Epithelial cell of esophagus (primary cell): ENCODE results near the gene CD93.

Source experiments
- DNase-seq: peaks from one replicate; pipeline ENCODE4 v3.0.0; 2010; ENCODE audit warnings: low read depth
- H3K4me3 ChIP-seq: 2 replicates; pipeline ENCODE4 v1.5.1; 2011; ENCODE audit warnings: mild to moderate bottlenecking, low read length, control low read depth
- TF ChIP-seq, protein P1 (sequence below): IDR thresholded peaks from 2 replicates; pipeline ENCODE4 v1.5.1; 2011; ENCODE audit warnings: low read depth, mild to moderate bottlenecking, low read length, control low read depth, inconsistent platforms; ENCODE audit not compliant: insufficient read depth; ENCODE audit errors: missing control alignments

CD93 gene

DNA sequence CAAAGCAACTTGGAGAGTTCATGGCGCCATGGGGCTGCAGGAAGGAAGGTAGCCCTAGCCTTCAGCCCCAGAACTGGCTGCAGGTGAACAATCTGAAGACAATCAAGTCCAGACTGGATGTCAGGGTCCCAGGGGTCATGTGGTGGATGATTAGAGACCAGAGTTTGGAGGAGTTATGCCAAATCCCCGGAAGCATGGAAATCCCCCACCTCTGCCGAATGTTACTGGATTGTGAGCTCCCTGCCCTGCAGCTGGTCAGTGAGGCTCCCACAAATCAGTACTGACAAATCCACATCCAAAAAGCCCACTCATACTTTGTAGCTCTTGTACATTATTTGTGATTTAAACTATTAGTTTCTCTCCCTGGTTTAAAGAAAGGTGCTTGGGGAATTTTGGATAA, 21.3 kb upstream of the CD93 start:
- TF ChIP-seq, protein P1, sequence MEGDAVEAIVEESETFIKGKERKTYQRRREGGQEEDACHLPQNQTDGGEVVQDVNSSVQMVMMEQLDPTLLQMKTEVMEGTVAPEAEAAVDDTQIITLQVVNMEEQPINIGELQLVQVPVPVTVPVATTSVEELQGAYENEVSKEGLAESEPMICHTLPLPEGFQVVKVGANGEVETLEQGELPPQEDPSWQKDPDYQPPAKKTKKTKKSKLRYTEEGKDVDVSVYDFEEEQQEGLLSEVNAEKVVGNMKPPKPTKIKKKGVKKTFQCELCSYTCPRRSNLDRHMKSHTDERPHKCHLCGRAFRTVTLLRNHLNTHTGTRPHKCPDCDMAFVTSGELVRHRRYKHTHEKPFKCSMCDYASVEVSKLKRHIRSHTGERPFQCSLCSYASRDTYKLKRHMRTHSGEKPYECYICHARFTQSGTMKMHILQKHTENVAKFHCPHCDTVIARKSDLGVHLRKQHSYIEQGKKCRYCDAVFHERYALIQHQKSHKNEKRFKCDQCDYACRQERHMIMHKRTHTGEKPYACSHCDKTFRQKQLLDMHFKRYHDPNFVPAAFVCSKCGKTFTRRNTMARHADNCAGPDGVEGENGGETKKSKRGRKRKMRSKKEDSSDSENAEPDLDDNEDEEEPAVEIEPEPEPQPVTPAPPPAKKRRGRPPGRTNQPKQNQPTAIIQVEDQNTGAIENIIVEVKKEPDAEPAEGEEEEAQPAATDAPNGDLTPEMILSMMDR: no peak
- no peak for DNase-seq
- H3K4me3 ChIP-seq: no peak overlapping the region

DNA sequence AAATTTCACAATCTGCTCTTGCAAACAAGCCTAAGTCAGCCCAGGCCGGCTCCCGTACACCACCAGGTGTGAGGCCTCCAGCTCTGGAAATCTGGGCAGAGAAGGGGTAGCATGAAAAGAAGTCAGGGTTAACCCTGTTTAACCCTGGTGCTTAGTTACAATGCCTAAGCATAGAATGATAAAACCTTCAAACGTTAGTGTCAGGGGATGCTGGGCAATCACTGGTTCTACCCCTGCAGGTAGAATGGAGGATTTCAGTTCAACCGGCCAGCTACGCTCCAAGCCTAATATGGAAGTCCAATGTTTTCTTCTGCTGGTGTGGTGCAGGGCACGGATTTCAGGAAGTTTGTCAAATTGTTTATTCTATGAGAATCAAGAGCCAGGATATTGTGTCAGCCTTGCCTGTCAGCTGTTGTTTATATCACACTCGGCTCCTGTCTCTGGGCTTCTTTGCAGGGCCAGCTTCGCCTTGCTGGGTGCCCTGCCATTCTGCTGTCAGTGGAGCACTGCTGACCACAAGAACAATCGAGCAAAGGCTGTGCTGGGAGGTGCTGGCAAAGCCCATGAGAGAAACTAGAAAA, 20.2 kb upstream of the CD93 start:
- H3K4me3 ChIP-seq: no peak overlapping the region
- peak; percentile 34 for DNase-seq
- TF ChIP-seq, protein P1: peak; percentile 25

DNA sequence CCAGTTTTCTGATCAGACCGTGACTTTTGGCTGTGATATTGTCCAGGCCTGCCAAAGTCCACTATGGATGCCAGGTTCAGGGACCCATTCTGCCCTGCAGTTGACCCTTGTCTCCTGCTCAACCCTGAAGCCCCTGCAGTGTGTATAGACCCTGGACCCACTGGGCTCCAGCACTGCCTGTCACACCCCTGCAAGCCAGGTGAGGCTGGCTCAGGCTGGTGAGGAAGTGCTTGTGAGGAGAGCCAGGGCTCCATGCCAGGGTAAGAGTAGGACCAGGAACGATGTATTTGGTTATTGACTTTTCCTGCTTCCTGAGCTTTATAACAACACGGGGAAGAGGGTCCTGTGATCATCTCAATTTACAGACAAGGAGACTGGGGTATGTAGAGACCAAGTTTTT, 19.1 kb upstream of the CD93 start:
- TF ChIP-seq, protein P1: no peak
- no peak overlapping the region for H3K4me3 ChIP-seq
- DNase-seq: no peak

DNA sequence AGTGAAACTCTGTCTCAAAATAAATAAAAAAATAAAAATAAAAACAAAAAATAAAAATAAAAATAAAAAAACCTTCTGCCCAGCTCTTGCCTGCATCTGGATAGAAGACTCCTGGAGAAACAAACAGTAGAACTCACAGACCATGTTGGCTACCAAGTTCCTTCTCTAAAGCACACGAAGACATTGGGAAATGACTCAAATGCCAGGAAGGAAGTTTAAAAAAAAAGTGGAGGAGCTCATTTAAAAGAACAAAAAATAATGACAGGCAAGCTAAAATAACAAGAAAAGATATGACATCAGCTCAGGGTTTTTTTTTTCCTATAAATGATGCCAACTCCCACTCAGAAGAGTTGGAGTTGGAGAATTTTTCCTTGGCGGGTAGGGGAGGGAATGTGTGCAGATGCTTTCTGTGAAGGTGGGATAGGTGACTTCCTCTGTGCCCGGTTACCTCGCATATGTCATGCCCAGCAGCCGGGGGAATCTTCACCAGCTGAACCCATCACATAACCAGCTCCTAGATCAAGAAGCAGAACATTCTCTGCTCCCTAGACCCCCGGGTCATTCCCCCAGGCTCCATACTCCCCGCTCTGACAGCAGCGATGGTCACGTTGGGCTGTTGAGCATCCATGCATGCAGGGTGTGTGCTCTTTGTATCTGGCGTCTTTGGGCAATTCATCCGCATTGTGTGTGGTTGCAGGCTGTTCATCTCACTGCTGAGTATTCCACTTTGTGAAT, 17.3 kb upstream of the CD93 start:
- H3K4me3 ChIP-seq: no peak overlapping the region
- peak; percentile 24 for DNase-seq
- TF ChIP-seq, protein P1: no peak

DNA sequence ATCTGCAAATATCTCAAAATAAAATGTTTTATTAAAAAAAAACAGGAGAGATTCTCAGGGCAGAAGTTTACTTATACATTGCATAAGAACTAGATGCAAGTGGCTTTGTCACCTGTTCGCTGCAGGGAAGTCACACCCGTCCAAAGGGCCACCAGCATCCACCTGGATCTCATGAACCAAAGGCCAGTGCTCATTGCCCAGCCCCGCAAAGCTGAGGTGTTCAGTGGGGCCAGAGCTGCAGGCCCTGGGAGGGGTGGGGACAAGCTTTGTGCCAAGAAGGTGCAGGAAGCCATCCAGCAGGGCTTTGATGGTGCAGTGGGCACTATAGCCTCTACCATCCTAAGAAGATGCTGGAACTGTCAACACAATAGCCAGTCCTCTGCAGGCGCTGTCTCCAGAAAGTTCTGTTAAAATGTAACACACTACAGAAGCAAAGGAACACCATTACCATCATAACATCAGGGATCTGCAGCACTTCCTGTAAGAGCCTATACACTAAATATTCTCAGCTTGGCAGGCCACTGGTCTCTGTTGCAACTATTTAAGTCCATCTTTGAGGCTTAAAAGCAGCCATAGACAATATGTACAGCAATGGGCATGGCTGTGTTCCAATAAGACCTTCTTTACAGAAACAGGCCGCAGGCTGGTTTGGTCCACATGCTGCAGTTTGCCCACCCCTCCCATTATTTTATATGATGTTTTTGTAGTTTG, 15.7 kb upstream of the CD93 start:
- TF ChIP-seq, protein P1: no peak
- H3K4me3 ChIP-seq: no peak overlapping the region
- no peak for DNase-seq

DNA sequence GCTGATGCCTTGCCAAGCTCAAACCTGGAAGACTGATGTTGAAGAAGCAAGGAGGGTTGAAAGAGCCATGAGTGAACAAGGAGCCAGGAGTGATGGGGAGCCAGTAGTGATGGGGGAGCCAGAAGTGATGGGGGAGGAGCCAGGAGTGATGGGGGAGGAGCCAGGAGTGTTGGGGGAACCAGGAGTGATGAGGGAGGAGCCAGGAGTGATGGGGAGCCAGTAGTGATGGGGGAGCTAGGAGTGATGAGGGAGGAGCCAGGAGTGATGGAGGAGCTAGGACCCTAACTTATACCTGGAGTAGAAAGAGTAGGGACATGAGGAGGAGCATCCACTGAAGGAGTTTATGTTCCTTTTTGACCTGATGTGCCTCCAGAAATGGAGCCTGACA, 14.6 kb upstream of the CD93 start:
- TF ChIP-seq, protein P1: no peak
- DNase-seq: no peak
- H3K4me3 ChIP-seq: no peak overlapping the region
